GM18858 (cell line): ENCODE measurements around the gene MIGA2.
"Not testable (repeated sequence)": the region's sequence is repeated elsewhere in the genome, so short reads cannot be mapped to it uniquely, and the experiment has no call there.

Experiments
- ATAC-seq: cut with Tn5 transposase; IDR thresholded peaks from one replicate; pipeline ENCODE4 v1.9.1; 2021; ENCODE audit not compliant: unreplicated experiment

MIGA2 gene

DNA sequence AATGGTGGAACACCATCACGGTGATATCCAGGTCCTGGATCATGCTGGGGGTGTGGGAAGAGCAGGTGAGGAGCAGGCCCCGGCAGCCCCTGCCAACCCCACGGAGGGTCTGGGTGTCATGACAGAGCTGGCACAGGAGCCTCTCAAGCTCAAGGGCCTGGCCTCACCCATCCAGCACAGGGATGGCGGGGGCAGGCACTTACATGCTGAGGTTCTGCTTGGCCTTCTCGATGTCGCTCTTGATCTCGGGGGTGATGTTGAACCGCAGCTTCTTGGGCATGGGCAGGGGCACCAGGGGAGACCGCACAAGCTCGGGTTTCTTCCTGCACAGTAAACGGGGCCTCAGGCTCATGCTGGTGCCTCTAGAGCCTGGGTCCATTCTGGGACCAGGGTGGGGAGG, 61.9 kb downstream of the MIGA2 start:
- no peak for ATAC-seq

DNA sequence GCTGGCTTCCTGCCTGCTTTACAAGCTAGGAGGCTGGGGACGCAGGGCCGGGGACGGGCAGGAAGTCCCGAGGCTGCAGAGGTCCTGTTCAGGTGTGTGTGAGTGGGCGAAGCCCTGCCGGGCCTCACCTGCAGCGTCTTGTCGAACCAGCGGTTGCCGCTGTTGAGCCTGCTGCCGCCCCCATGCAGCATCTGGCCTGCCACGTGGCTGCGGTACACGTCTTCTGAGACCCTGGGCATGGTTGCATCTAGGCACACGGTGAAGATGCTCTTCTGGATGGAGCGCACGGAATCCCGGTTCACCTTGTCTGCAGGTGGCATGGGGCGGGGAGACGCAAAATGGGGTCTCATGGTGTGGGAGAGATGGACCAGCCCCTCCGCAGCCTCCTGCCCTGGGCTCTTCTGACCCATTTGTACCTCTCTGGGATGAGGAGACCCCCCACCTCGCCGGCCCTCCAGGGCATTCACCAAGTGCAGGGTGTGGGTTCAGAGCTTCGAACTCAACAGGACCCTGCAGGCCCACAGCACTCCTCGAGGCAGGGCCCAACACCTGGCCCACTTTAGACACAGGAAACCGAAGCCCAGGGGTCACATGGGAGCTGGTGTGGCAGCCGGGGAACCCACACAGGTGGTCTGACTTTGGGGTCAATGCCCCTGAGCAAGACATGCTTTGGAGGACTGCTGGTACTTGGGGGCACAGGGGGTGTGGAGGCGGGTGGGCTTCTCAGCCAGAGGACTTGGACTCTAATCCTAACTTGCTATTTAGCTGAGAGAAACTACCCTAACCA, 64.2 kb downstream of the MIGA2 start:
- ATAC-seq, result no peak

DNA sequence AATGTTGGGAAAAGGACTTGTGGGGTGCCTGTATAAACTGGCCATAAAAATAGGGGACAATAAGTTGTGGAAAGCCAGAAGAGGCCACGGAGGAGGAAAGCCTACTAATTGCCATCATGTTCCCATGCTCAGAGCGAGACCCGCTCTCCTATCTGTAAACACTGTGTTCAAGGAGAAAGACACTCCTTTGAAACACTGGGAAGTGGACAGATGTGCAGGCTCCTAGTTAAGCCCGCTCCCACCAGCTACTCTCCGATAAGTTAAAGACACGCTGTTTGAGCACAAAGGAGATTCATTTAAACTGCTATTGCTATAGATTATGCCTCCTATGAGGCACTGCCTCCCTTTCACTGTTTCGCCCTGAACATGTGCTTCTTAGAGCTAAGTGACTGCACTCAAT, 64.9 kb downstream of the MIGA2 start:
- ATAC-seq, result no peak

DNA sequence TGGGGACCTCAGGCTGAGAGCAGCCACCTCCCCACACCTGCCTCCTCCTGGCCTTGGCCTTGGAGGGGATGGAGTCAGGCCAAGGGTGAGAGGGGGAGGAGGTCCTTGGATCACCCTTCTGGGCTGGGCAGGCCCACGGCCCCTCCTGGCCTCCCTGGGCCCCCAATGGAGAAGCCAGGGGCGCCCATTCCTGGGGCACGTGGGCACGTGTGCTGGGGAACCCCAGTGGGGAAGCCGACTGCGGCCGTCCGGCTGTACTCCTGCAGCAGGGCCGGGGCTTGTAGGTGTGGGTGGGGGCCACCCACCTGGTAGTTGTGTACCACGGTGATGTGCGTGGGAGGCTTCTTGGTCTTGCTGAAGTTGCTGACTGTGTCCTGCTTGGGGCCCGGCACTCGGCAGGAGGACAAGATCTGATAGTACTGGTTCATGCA, 65.7 kb downstream of the MIGA2 start:
- no peak for ATAC-seq

DNA sequence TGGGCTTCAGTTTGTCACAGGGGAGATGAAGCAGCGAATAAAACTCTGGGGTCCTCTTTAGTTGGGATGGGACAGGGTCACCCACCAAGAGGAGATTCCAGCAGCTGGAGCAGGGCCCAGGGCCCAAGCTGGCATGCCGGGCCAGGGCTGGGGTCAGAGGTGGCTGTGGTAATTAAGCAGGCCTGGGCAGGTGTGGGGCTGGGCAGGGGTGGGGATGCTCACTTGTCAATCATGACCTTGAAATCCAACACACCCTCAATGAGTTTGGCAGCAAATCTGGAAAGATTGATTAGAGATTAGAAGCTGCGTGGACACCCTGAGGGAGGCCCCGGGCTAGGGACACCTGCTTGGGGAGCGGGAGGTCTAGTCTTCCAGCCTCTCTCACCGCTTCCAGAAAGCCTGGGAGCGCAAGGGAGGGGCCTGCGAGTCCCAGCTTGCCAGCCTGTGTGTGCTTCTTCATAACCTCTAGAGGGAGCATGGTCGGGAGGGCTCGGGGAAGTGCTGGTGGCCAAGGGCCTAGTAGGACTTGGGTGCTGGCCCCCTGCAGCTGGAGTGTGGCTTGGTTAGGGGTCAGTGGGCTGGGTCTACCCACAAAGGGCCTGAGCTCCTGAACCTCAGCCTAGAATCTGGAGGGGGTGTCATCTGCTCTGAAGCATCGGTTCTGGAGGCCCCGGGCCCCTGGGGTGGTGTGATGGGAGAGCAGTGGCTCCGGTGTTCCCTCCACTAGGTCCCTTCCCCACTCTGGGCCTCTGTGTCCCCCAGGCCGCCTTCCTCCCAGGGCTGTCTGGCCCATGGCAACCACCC, 66.6 kb downstream of the MIGA2 start:
- no peak for ATAC-seq

DNA sequence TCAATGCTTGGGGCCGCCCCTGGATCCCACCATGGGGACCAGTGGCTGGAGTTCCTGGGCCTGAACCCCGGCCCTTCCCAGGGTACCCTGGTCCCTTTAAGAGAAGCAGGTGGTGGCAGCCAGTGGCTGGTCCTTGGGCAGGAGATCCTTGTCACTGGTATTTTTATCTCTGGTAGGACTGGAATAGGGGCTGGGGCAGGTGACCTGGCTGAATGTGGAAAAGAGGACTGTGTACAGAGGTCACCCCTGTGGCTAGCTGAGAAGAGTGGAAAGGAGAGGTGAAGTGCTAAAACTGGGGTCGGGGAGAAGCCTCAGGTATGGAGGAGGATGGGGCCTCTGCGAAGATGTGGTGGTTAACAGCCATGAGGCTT, 67.2 kb downstream of the MIGA2 start:
- no peak for ATAC-seq

DNA sequence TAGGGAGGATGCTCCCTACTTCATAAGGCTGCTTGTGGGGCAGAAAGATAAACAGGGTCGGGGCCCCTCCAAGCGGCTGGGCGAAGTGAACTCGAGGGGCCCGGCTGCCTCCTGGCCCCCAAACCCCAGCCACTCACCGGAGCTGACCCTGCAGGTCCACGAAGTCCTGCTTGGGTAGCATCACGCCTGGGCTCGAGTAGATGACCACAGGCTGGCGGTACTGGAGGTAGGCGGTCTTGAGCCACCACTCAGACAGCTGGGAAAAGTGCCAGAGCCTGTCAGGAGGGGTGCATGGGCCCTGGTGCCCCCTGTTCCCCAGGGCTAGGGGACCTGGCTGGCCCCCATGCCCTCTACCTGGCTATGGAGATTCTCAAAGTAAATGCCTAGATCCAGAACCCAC, 67.6 kb downstream of the MIGA2 start:
- no peak for ATAC-seq

DNA sequence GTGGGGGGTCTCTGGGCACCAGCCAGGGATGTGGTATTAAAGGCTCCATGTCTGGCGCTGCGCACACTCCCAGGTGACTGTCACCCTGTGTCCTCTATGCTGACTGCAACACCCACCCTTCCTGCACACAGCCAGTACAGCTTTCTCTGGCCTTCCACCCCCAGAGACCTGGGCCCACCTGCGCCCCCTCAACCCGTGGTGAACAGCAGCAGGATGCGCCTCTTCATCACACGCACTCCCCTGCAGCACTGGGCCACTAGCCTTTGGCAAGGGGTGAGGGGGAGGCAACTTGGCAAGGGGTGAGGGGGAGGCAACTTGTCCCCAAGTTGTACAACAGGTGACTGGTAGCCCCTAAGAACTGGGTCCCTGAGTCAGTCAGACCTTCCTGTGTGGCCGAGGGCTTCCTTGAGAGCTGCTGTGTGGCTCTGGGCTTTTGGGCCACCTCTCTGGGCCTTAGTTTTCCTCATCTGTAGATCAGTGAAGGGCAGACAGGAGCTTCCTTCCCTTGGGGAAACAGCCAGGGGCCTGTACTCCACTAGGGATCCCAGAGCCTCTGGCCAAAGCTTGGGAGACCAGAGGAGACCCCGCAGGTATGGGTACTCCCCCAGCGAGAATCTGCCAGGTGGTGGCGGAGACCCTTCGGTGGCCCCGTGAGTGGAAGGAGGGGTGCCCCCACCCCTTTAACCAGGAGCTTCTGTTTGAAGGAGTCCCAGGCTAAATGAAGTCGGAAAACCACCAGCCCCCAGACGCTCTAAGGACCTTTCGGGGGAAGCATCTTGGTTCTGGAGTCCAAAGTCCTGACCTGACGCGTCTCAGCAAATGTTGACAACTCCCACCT, 69.7 kb downstream of the MIGA2 start:
- ATAC-seq, result no peak

DNA sequence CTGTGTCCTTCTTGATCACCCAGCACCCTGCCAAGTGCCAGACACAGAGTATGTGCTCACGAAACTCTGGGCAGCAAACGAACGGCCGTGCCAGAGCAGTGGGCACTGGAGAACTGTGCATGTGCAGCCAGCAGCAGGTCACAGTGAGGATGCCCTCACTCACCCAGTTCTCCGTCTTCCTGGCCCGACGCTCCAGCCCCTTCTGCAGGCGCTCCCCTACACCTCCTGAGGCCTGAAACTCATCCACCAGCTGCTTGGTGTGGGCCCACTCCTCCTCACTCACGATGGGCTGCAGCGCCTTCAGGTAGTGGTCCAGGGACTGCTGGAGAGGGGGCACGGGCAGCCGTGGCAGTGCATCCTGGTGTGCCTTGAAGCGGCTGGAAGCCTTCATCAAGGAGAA, 71.2 kb downstream of the MIGA2 start:
- ATAC-seq, result no peak

DNA sequence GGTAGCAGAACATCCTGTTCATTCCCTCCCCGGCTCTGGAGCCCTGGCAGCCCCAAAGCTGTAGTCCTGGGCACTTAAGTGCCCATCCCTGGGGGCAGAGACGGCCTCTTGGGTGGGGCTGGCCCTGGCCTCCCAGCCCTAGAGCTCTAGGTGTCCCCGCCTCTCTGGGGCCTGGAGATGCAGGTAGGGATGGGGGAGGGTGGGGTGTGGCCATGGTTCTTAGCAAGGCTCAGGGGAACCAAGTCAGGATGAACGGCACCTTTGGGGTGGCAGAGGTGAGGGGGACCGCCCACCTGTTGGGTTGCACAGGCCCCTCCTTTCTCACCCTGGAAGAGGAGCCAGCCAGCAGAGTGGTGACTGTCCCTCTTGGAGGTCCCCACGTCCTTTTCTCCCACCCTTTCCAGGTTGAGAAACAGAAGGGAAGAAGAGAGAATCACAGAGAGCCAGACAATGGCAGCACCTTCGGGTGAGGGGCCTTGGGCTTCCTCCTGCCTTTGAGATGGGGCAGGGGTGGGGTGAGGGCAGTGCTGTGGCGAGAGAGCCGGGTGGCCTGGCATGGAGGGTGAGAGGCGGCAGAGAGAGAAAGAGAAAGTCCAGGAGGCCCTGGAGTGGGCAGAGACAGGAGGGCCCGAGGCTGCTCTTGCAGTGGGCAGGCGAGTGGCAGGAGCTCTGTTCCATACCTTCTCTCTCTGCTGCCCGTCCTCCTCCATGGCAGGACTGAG, 71.8 kb downstream of the MIGA2 start:
- ATAC-seq, result no peak

DNA sequence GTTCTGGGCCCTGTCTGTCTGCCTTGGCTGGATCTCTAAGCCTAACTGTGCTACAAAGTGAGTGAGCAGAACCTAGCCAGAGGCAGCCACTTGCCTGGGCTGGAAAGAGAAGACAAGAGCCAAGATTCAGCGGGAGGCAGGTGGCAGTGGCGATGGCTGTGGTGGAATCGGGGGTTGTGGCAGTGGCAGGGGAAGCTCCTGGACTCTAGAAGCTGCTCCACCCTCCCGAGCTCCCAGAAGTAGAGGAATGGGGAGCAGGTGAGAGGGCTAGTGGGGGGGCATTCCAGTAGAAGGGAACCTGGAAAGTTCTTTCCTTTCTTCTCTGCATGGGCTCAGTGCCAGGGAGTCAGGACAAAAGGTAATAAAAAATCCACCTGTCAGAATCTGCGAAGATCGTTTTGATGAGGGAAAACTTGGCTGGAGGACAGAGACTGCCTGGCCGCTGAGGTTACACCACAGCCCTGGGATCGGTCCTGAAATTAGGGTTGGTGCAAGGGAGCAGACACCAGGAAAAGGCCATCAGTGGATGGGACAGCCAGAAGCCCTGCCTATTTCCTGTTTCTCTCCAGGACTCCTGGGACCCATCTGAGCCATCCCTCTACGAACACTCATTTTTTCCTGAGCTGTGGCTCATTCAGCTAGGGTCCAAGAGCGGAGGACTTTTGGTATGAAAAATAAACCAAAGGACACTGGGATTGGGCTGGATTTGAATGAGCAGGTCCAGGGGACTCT, 72.5 kb downstream of the MIGA2 start:
- no peak for ATAC-seq

DNA sequence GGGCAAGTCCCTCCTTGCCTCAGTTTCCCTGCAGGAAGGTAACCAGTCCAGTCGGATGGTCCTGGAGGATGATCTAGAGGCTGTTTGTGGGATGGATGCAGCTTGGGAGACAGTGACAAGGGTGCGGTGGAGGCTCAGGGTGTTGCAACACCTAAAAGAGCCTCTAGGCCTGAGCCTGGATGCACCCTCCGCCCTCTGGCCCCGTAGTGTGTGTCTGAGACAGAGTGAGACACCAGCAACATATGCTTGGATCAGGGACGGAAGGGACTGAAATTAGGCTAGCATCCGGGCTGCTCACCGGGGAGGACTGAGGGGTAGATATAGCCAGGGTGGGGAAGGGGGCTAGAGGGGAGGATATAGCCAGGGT, 73.1 kb downstream of the MIGA2 start:
- no peak for ATAC-seq

DNA sequence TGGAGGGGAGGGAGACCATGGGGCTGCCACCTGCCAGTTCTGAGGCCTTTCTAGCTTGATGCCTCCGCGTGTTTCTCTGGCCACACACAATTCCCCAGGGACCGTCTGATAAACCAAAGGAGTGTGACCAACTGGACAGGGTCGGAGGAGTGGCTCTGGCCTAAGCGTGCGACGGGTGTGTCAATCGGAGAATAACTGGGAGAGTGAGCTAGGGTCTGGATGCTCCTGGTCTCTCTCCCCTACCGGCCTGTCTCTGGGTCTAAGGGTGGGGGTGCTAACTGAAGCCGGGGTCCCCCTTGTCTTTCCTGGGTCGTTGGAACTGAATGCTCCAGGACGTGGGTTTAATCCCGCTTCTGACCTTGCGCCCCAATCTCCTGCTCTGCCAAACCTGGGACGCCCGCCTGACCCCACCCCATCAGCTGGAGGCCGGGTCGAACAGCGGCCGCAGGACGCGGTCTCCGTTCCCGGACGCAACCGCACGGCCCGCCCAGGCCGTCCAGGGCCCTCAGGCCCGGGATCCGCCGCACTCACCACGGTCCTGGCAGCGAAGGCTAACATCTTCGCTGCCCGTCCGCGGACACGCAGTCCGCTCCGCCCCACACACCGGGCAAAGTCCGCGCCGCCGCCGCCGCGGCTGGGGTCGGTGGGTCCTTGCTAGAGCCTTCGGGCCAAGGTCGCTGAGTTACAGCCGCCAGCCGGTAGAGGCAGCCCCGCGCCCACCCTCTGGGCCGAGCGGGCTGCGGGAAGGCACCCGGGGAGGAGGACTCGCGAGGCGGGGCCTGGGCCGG, 73.7 kb downstream of the MIGA2 start:
- ATAC-seq, result no peak

DNA sequence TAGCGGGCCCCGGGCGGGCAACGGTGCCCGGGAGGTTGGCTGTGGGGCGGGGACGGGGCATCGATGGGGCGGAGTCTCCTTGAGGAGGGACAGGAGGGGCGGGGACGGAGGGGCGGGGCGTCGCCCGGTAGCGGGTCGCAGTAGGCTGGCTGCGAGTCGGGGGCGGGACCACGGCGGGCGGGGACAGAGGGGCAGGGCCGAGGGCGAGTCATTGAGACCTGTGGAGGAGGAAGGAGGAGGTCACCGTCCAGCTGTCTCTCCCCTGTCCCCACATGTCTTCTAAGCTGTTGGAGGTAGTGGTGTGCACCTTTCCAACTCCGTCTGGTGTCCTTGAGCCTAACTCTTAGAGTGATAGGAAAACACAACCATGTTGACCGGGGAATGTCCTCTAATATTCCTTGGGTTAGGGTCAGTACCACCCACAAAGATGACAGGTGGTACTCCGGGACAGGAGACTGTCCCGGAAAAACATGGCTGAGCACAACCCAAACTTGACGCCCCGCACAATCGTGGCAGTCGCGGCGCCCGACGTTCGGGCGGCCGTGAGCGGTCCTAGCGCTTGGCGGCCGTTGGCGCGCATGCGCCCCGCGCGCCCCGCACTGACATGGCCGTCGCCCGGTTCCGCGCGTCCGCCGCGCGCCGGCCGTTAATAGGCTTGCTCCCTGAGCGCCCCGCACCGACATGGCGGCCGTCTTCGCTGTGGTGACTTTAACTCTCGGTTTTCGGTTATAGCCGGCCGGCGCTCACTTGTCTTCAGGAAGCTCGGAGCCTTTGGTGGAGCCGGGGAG, 74.5 kb downstream of the MIGA2 start, which contains the start of the genes CRAT and PTPA:
Gene CRAT (minus strand): TSS at position 54 of the 788 bp plus-strand sequence. CDS start 284 bp downstream, outside the sequence.
Gene PTPA (plus strand): TSS at position 676 of the 788 bp plus-strand sequence. CDS start 186 bp downstream, outside the sequence.
- peak; percentile 60 for ATAC-seq

DNA sequence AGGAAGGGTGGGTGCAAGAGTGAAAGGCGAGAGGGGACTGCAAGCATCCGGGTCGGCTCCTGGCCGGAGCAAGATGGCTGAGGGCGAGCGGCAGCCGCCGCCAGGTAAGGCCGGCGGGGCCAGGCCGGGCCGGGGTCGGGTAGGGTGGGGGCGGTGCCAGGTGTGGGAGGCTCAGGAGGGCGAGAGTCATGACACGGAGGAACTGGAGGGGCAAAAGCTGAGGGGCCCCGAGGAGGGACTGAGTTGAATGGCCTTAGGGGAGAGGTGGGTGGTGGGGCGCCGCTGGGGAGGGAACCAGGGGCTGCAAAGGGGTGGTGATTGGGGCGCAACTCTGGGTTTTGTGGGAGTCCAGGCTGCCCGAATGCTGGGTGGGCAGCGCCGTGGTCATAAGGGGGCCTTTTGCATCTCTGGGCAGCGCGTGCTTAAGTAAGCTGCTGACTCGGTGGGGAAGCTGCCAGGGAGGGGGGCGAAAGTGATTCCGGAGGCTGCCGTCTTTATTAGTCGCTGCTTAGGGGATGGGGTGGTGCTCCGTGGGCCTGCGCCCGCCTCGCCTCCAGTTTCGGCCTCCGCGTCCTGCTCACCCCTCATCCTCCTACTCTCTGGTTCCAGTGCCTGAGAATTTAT, 75.2 kb downstream of the MIGA2 start:
- no peak for ATAC-seq

DNA sequence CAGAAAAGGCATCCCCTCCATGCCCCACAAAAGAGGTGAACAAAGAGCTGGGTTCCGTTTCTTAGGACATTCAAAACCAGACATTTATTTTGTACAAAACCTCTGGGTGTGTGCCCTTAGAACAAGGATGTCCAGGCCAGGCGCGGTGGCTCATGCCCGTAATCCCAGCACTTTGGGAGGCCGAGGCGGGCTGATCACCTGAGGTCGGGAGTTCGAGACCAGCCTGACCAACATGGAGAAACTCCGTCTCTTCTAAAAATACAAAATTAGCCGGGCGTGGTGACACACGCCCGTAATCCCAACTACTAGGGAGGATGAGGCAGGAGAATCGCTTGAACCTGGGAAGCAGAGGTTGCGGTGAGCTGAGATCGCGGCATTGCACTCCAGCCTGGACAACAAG, 76.1 kb downstream of the MIGA2 start:
- not testable (repeated sequence) for ATAC-seq

DNA sequence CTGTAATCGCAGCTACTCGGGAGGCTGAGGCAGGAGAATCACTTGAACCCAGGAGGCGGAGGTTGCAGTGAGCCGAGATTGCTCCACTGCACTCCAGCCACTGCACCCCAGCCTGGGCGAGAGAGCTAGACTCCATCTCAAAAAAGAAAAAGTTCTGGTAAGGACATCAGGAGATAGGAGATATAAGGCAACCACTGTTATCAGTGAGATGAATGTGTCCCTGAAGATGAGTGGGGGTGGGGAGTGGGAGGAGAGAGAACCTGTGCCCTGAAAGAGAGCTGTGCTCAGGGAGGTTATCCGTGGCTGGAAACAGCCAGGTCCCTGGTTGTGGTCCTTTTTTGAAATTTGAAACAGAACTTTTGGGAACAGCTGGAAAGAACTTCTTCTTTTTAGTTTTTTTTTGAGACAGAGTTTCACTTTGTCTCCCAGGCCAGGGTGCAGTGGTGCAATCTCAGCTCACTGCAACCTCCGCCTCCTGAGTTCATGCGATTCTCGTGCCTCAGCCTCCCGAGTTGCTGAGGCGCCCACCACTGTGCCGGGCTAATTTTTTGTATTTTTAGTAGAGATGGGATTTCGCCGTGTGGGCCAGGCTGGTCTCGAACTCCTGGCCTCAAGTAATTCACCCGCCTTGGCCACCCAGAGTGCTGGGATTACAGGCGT, 77.3 kb downstream of the MIGA2 start:
- ATAC-seq, result no peak
